ENCODE measurements around the gene FAM210A.

GRCh38 chr18:13661051-13661778, 65.1 kb downstream of the FAM210A start:
- TF ChIP-seq POLR2A (IDR thresholded peaks at IDR 0.05; ENCODE audit: low read length) (no peak), GATA1 (IDR thresholded peaks at IDR 0.05; ENCODE audit: low read depth, low read length) (no peak)
